Fibroblast of lung (primary cell): ENCODE data around the gene PLSCR2. TPM values are rescaled to one million over a fixed set of nuclear protein-coding genes. Genes with fewer than 3 reads are reported as not detected.

Source experiments
- DNase-seq, 2 donors: peaks; one replicate each; pipeline versions ENCODE4 v3.0.0 to v3.0.0-alpha.2; 2010; ENCODE audit warnings: low read depth in 2 of 2
- H2AFZ ChIP-seq: 2 replicates; pipeline ENCODE4 v1.5.1; 2012; ENCODE audit warnings: low read length, control low read depth, inconsistent platforms
- H3K27ac ChIP-seq: 2 replicates; pipeline ENCODE4 v1.5.1; 2011; ENCODE audit warnings: low read length, control low read depth; ENCODE audit not compliant: insufficient read depth
- H3K27me3 ChIP-seq: 2 replicates; pipeline ENCODE4 v1.5.1; 2011; ENCODE audit warnings: mild to moderate bottlenecking, low read length; ENCODE audit not compliant: control insufficient read depth, insufficient read depth
- H3K36me3 ChIP-seq: 2 replicates; pipeline ENCODE4 v1.5.1; 2011; ENCODE audit warnings: low read length; ENCODE audit not compliant: control insufficient read depth, insufficient read depth
- H3K4me1 ChIP-seq: 2 replicates; pipeline ENCODE4 v1.5.1; 2011; ENCODE audit warnings: low read length; ENCODE audit not compliant: control insufficient read depth, insufficient read depth; ENCODE audit errors: extremely low read depth
- H3K4me2 ChIP-seq: 2 replicates; pipeline ENCODE4 v1.5.1; 2011; ENCODE audit warnings: low read length, control low read depth; ENCODE audit not compliant: insufficient read depth; ENCODE audit errors: extremely low read depth
- H3K4me3 ChIP-seq, 4 experiments: fragments of 200-600 bp in 1 of 4; sonication (generic) in 1 of 4; replicated peaks in 1 of 4; 2 replicates each; pipeline ENCODE4 v1.5.1; 2011 to 2016; ENCODE audit warnings: low read length in 4 of 4, low read depth in 3 of 4, mild to moderate bottlenecking in 3 of 4, control low read depth in 2 of 4, inconsistent platforms in 1 of 4, mixed read lengths in 1 of 4; ENCODE audit not compliant: insufficient read depth in 1 of 4; ENCODE audit errors: control extremely low read depth in 1 of 4
- H3K79me2 ChIP-seq: 2 replicates; pipeline ENCODE4 v1.5.1; 2012; ENCODE audit warnings: mild to moderate bottlenecking, low read length, inconsistent platforms; ENCODE audit not compliant: control insufficient read depth, insufficient read depth
- H3K9ac ChIP-seq: 2 replicates; pipeline ENCODE4 v1.5.1; 2011; ENCODE audit warnings: mild to moderate bottlenecking, low read length, control low read depth; ENCODE audit not compliant: insufficient read depth
- H3K9me3 ChIP-seq: 2 replicates; pipeline ENCODE4 v1.5.1; 2012; ENCODE audit warnings: low read depth, low read length; ENCODE audit not compliant: control insufficient read depth, insufficient read depth
- H4K20me1 ChIP-seq: 2 replicates; pipeline ENCODE4 v1.5.1; 2011; ENCODE audit warnings: low read length; ENCODE audit not compliant: control insufficient read depth, insufficient read depth; ENCODE audit errors: extremely low read depth
- CTCF ChIP-seq, 2 donors: IDR thresholded peaks in 1 of 2; conservative IDR thresholded peaks in 1 of 2; 1 replicate in 1 of 2; 2 replicates in 1 of 2; pipeline ENCODE4 v1.5.1; 2011 to 2012; ENCODE audit warnings: low read length in 2 of 2, control low read depth in 1 of 2, inconsistent platforms in 1 of 2, low read depth in 1 of 2, mild to moderate bottlenecking in 1 of 2
- EZH2 ChIP-seq: IDR thresholded peaks from 2 replicates; pipeline ENCODE4 v1.5.1; 2012; ENCODE audit warnings: low read length, control low read depth, mild to moderate bottlenecking; ENCODE audit errors: missing control alignments
- polyA minus RNA-seq: library from RNA; depleted of rRNA, polyadenylated mRNA; stranded (reverse); fragments of >200 nt; gene quantifications from 2 replicates; pipeline ENCODE4 v1.2.3, GENCODE V29; 2011; ENCODE audit warnings: low replicate concordance
- polyA plus RNA-seq, 2 donors: library from polyadenylated mRNA; depleted of rRNA in 1 of 2; stranded (reverse) in 1 of 2; unstranded in 1 of 2; fragments of >200 nt; gene quantifications; 2 replicates each; pipeline ENCODE4 v1.2.1, GENCODE V29; 2011 to 2012; ENCODE audit warnings: missing spikeins in 1 of 2
- total RNA-seq: library from RNA; depleted of rRNA; stranded (reverse); fragments of >200 nt; gene quantifications from 2 replicates; pipeline ENCODE4 v1.2.1, GENCODE V29; 2014

PLSCR2 gene, protein sequence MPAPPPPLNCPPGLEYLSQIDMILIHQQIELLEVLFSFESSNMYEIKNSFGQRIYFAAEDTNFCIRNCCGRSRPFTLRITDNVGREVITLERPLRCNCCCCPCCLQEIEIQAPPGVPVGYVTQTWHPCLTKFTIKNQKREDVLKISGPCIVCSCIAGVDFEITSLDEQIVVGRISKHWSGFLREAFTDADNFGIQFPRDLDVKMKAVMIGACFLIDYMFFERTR
- total RNA-seq = 0.17 TPM in 1 of 2 replicates, not detected in the other
- polyA plus RNA-seq = not detected in 2 replicates
- polyA plus RNA-seq (2012) = not detected in 2 replicates
- not detected in 2 replicates for polyA minus RNA-seq

- Histone ChIP-seq H3K36me3 (no peaks in the 10 kb centered on the region), H3K4me1 (peaks cover 12% of the 10 kb centered on the region), H2AFZ (peak within 1 kb of the TSS; percentile 63), H3K79me2 (no peaks in the 10 kb centered on the region), H4K20me1 (no peaks in the 10 kb centered on the region), H3K27me3 (no peaks in the 10 kb centered on the region), H3K9ac (no peak within 1 kb of the TSS), H3K27ac (no peak within 1 kb of the TSS), H3K9me3 (no peaks in the 10 kb centered on the region), H3K4me3 (peak within 1 kb of the TSS in 3 of 4 experiments; percentile 25 to 56 (median 39)), H3K4me2 (peak within 1 kb of the TSS; percentile 58)
- no peak for TF ChIP-seq CTCF (conservative IDR thresholded peaks at IDR 0.05 in 1 of 2, IDR thresholded peaks at IDR 0.05 in 1 of 2; ENCODE audit: low read depth in 1 of 2, low read length in 2 of 2)
- TF ChIP-seq EZH2 = no peak
- DNase-seq = peak; percentile 38 to 49
Observed at GRCh38 chr3:146469150-146470017, at the start of gene PLSCR2. Gene PLSCR2 (minus strand): TSS chr3:146469561. CDS start chr3:146459904, 9,657 bp downstream.

- Histone ChIP-seq H3K4me2 (no peak overlapping the region), H3K36me3 (peaks cover 2% of the 10 kb centered on the region), H3K27me3 (no peaks in the 10 kb centered on the region), H3K4me1 (no peaks in the 10 kb centered on the region), H3K79me2 (no peaks in the 10 kb centered on the region), H4K20me1 (no peaks in the 10 kb centered on the region), H3K9me3 (no peaks in the 10 kb centered on the region), H3K4me3 (no peak overlapping the region), H3K9ac (no peak overlapping the region), H3K27ac (no peak overlapping the region), H2AFZ (no peak overlapping the region)
- DNase-seq = no peak
- TF ChIP-seq CTCF (conservative IDR thresholded peaks at IDR 0.05 in 1 of 2, IDR thresholded peaks at IDR 0.05 in 1 of 2; ENCODE audit: low read depth in 1 of 2, low read length in 2 of 2) = no peak
- TF ChIP-seq EZH2 = no peak
Observed at GRCh38 chr3:146517684-146518435, 48.5 kb upstream of the PLSCR2 start.
